Heart right ventricle (tissue), 16 donors: ENCODE measurements around the gene SCAMP4. TPM values are rescaled to one million over a fixed set of nuclear protein-coding genes. Genes with fewer than 3 reads are reported as not detected.

Experiments
- ATAC-seq, 8 donors: fragments of 200-7000 bp; cut with Tn5 transposase; one replicate each; pipeline ENCODE4 v1.9.1; 2020; ENCODE audit warnings: mild to moderate bottlenecking in 8 of 8, moderate library complexity in 8 of 8, moderate number of reproducible peaks in 1 of 8
- DNase-seq, 2 donors: peaks; one replicate each; pipeline ENCODE4 v3.0.0-alpha.2; 2020
- H3K27ac ChIP-seq, 10 donors: fragments of 200-600 bp; sonication (generic) in 2 of 10; one replicate each; pipeline versions ENCODE4 v1.5.0 to v1.8.0; 2020 to 2022; ENCODE audit warnings: mild to moderate bottlenecking in 3 of 10
- H3K27me3 ChIP-seq, 7 donors: fragments of 200-600 bp; one replicate each; pipeline ENCODE4 v1.8.0; 2021 to 2022; ENCODE audit warnings: mild to moderate bottlenecking in 2 of 7
- H3K36me3 ChIP-seq, 9 donors: fragments of 200-600 bp; sonication (generic) in 1 of 9; one replicate each; pipeline versions ENCODE4 v1.5.0 to v1.8.0; 2020 to 2022; ENCODE audit warnings: mild to moderate bottlenecking in 2 of 9
- H3K4me1 ChIP-seq, 9 donors: fragments of 200-600 bp; sonication (generic) in 1 of 9; one replicate each; pipeline versions ENCODE4 v1.5.0 to v1.8.0; 2020 to 2022; ENCODE audit warnings: mild to moderate bottlenecking in 4 of 9
- H3K4me3 ChIP-seq, 10 donors: fragments of 200-600 bp; sonication (generic) in 2 of 10; one replicate each; pipeline versions ENCODE4 v1.5.0 to v1.8.0; 2020 to 2022; ENCODE audit warnings: mild to moderate bottlenecking in 7 of 10, moderate library complexity in 2 of 10
- H3K9me3 ChIP-seq, 11 donors: fragments of 200-600 bp in 10 of 11; sonication (generic) in 2 of 11; one replicate each; pipeline versions ENCODE4 v1.5.0 to v1.8.0; 2013 to 2022; ENCODE audit warnings: mild to moderate bottlenecking in 2 of 11, control low read depth in 1 of 11, moderate library complexity in 1 of 11
- CTCF ChIP-seq, 9 donors: fragments of 200-600 bp; sonication (generic) in 2 of 9; IDR thresholded peaks; one replicate each; pipeline versions ENCODE4 v1.5.0 to v1.8.0; 2021 to 2022; ENCODE audit warnings: antibody characterized with exemption in 9 of 9, mild to moderate bottlenecking in 5 of 9, moderate library complexity in 1 of 9
- WGBS, 2 donors: extraction: QIAGEN DNeasy Blood & Tissue Kit; methylation state at CpG; one replicate each; pipeline ENCODE4 v1.1.7; 2013; ENCODE audit warnings: inconsistent platforms in 1 of 2; 5-methylcytosine and 5-hydroxymethylcytosine counted together
- intact Hi-C, 10 donors: fragments of 100-400 bp; cut with DNase I; formaldehyde crosslinking; loops; one replicate each; pipeline versions ENCODE4 v1.11.1 to v1.14.2; 2022
- polyA plus RNA-seq, 2 donors: library from polyadenylated mRNA; stranded (reverse); fragments of 200-250 nt; gene quantifications; one replicate each; pipeline ENCODE4 v1.2.3, GENCODE V29; 2013
- total RNA-seq, 10 donors: library from RNA; stranded (reverse); fragmentation: NEBNext Ultra II Directional in 3 of 10; extraction: Animal tissue kit (Norgen Biotek cat#: 25700) in 3 of 10; gene quantifications; one replicate each; pipeline versions ENCODE4 v1.2.1 to v1.2.4, GENCODE V29; 2021 to 2023
- donor health status: Arrhythmogenic right ventricular cardiomyopathy.
- donor health status: ischemic (EF 13 %, LVEDD 7.1; RV severe dilation, severe dysfunction).
- donor health status: healthy with polysubstance abuse.
- donor health status: DM: no; HTN: yes; CAD: no.
- donor health status: DM: no; HTN: no; CAD: no.
- donor health status: ischemic (EF 25% LVEDD 6.9; RV normal size, moderate dysfunction).
- donor health status: ischemic (EF 25% LVEDD 5.7; RV mildly dilated, moderate dysfunction).
- donor health status: healthy.
- donor health status: DM: yes; HTN: yes; CAD: no.
- donor health status: Ischemic cardiomyopathy.
- donor health status: ischemic (EF 35%, LVEDD 5.7; RV mildly dilated, moderate dysfunction).
- donor health status: nonischemic (EF 11% LVEDD 7.7; RV severe dilation, severe dysfunction).
- donor health status: DM: yes; HTN: yes; CAD: no.
- donor health status: PGD.
- donor health status: ischemic (EF 29% LVEDD 5.4; RV normal size, mild dysfunction).
- donor health status: nonischemic (EF 23%, LVEDD 6.1; RV moderate dilation, normal function).

SCAMP4 gene
- total and polyA plus RNA-seq, 12 donors = 11.7 to 24.2 (median 15.8) TPM

GRCh38 chr19:1904860-1905109 lies 414 bp upstream of the SCAMP4 start:
- ATAC-seq = no peak
- H3K27me3 ChIP-seq = no peaks in the 10 kb centered on the region
- intact Hi-C loops = no loop called here

GRCh38 chr19:1905863-1906375 lies 720 bp downstream of the SCAMP4 start:
- H3K4me3 ChIP-seq = peak overlapping the region; percentile 24 to 92 (median 66)
- 75 to 78% methylated on average over 15 of the region's 15 CpGs for WGBS, 2 donors
- intact Hi-C loops = no loop called here
- peaks cover 0 to 67% (median 9%) of the 10 kb centered on the region in 9 donors for H3K4me1 ChIP-seq
- no peak for TF ChIP-seq CTCF (IDR thresholded peaks at IDR 0.05)
- no peaks in the 10 kb centered on the region for H3K27me3 ChIP-seq
- DNase-seq (no peak), ATAC-seq (no peak)
- H3K36me3 ChIP-seq = peaks cover 0 to 2% (median 0%) of the 10 kb centered on the region in 9 donors
- no peaks in the 10 kb centered on the region for H3K9me3 ChIP-seq
- peak overlapping the region; percentile 54 to 93 (median 80) for H3K27ac ChIP-seq

More at GRCh38 chr19:1904860-1905109, 414 bp upstream of the SCAMP4 start:
- WGBS, 2 donors = 47 to 51% methylated on average over 8 of the region's 8 CpGs
- Histone ChIP-seq H3K36me3 (peaks cover 0 to 2% (median 0%) of the 10 kb centered on the region in 9 donors), H3K9me3 (no peaks in the 10 kb centered on the region), H3K27ac (peak overlapping the region in 7 of 10 donors; percentile 38 to 93 (median 86)), H3K4me3 (peak overlapping the region in 6 of 10 donors; percentile 59 to 79 (median 70)), H3K4me1 (peaks cover 0 to 60% (median 9%) of the 10 kb centered on the region in 9 donors)
- no peak for DNase-seq
- TF ChIP-seq CTCF (IDR thresholded peaks at IDR 0.05) = no peak

GRCh38 chr19:1906985-1907562 lies 1.9 kb downstream of the SCAMP4 start:
- H3K4me1 ChIP-seq = peaks cover 0 to 64% (median 9%) of the 10 kb centered on the region in 9 donors
- ATAC-seq = no peak
- WGBS, 2 donors = 95 to 96% methylated on average over 10 of the region's 10 CpGs
- H3K4me3 ChIP-seq = no peak overlapping the region
- no peak overlapping the region for H3K27ac ChIP-seq
- H3K36me3 ChIP-seq = peaks cover 0 to 7% (median 0%) of the 10 kb centered on the region in 9 donors
- H3K27me3 ChIP-seq = no peaks in the 10 kb centered on the region
- no peak for TF ChIP-seq CTCF (IDR thresholded peaks at IDR 0.05)
- intact Hi-C loops = no loop called here
- H3K9me3 ChIP-seq = no peaks in the 10 kb centered on the region
- DNase-seq = no peak

- H3K27ac ChIP-seq = no peak overlapping the region
- DNase-seq = no peak
- peaks cover 0 to 57% (median 9%) of the 10 kb centered on the region in 9 donors for H3K4me1 ChIP-seq
- WGBS, 2 donors = 84% methylated on average over 43 of the region's 43 CpGs
- intact Hi-C loops = loop anchor here in 1 of 10 donors (2.0 kb wide), 1 partner anchor 21 kb away; no protein-coding TSS in a partner anchor
- no peak overlapping the region for H3K4me3 ChIP-seq
- TF ChIP-seq CTCF (IDR thresholded peaks at IDR 0.05) = no peak
- ATAC-seq = no peak
- H3K36me3 ChIP-seq = peaks cover 0 to 14% (median 2%) of the 10 kb centered on the region in 9 donors
- H3K27me3 ChIP-seq = no peaks in the 10 kb centered on the region
- no peaks in the 10 kb centered on the region for H3K9me3 ChIP-seq
These were observed 2.6 kb downstream of the SCAMP4 start for GRCh38 chr19:1907563-1908363.
